NCI-H2107 (cell line): ENCODE measurements around the gene ZNF641.
"Not testable (repeated sequence)": the region's sequence is repeated elsewhere in the genome, so short reads cannot be mapped to it uniquely, and the experiment has no call there.

Source experiments
- DNase-seq: peaks from one replicate; lab custom pipeline; 2025; lab: John Stamatoyannopoulos, UW

ZNF641 gene

GRCh38 chr12:48334808-48335207, 15.9 kb downstream of the ZNF641 start:
- DNase-seq: no peak

- not testable (repeated sequence) for DNase-seq
Observed at GRCh38 chr12:48333680-48334079, 17.0 kb downstream of the ZNF641 start.

GRCh38 chr12:48331399-48331798, 19.3 kb downstream of the ZNF641 start:
- no peak for DNase-seq

- no peak for DNase-seq
Observed at GRCh38 chr12:48329199-48329939, 21.4 kb downstream of the ZNF641 start.

GRCh38 chr12:48316491-48316890, 34.2 kb downstream of the ZNF641 start:
- no peak for DNase-seq

- DNase-seq: no peak
Observed at GRCh38 chr12:48311313-48311712, 39.4 kb downstream of the ZNF641 start.

- DNase-seq: no peak
Observed at GRCh38 chr12:48307269-48307668, 43.5 kb downstream of the ZNF641 start.

- no peak for DNase-seq
Observed at GRCh38 chr12:48305190-48305589, 45.5 kb downstream of the ZNF641 start.

- no peak for DNase-seq
Observed at GRCh38 chr12:48302161-48302911, 48.4 kb downstream of the ZNF641 start.

GRCh38 chr12:48300774-48301173, 49.9 kb downstream of the ZNF641 start:
- DNase-seq: no peak

GRCh38 chr12:48296586-48297282, 54.0 kb downstream of the ZNF641 start:
- peak; percentile 9 for DNase-seq

- no peak for DNase-seq
Observed at GRCh38 chr12:48292040-48292439, 58.7 kb downstream of the ZNF641 start.

GRCh38 chr12:48291511-48291910, 59.2 kb downstream of the ZNF641 start:
- DNase-seq: no peak

- DNase-seq: no peak
Observed at GRCh38 chr12:48288387-48289268, 62.1 kb downstream of the ZNF641 start.
